HepG2 (cell line): ENCODE measurements around the gene CKAP5. TPM values are rescaled to one million over a fixed set of nuclear protein-coding genes. Genes with fewer than 3 reads are reported as not detected.

Experiments
- ATAC-seq: fragments of 200-7000 bp; cut with Tn5 transposase; 3 replicates; pipeline ENCODE4 v1.9.1; 2020; ENCODE audit warnings: mild to moderate bottlenecking, moderate library complexity
- BruUV-seq: library from RNA; stranded (reverse); fragments of 400-500 nt; replicated peaks from 2 replicates; lab custom pipeline; 2021; lab: Mats Ljungman, UMichigan
- CTCF ChIA-PET: fragments of 300-600 bp; formaldehyde crosslinking; extraction: SDS; loops from one replicate; lab custom pipeline; 2021; ENCODE audit warnings: low total read pairs, inconsistent platforms, low intra/inter-chr PET ratio; lab: Yijun Ruan, JAX
- POLR2A ChIA-PET: fragments of 350-600 bp; sonication (Branson Sonifier 250); formaldehyde crosslinking; loops from one replicate; lab custom pipeline; 2020; ENCODE audit warnings: antibody characterized with exemption, inconsistent platforms; lab: Yijun Ruan, JAX
- DNase-seq: peaks from one replicate; pipeline ENCODE4 v3.0.0-alpha.2; 2015; ENCODE audit warnings: low spot score
- FAIRE-seq: peaks from 3 replicates; lab custom pipeline; 2011; peaks lifted over from hg19 to GRCh38; lab: Jason Lieb, UNC
- H2AFZ ChIP-seq: one replicate; pipeline ENCODE4 v1.6.1; 2011; ENCODE audit warnings: low read length, inconsistent platforms
- H3K27ac ChIP-seq: fragments of 300-600 bp; 3 replicates; pipeline ENCODE4 v1.8.0; 2011; ENCODE audit warnings: mixed run types, mild to moderate bottlenecking, mixed read lengths, low read length, inconsistent platforms; ENCODE audit not compliant: insufficient read depth; ENCODE audit errors: extremely low read length
- H3K27me3 ChIP-seq, 2 experiments: fragments of 200-600 bp in 1 of 2; 2 replicates in 1 of 2; 3 replicates in 1 of 2; pipeline versions ENCODE4 v1.6.0 to v1.8.0; 2011; ENCODE audit warnings: low read length in 2 of 2, mild to moderate bottlenecking in 2 of 2, moderate library complexity in 2 of 2, inconsistent platforms in 1 of 2; ENCODE audit not compliant: insufficient read depth in 2 of 2, control insufficient read depth in 1 of 2
- H3K36me3 ChIP-seq, 2 experiments: fragments of 200-600 bp in 1 of 2; replicated peaks in 1 of 2; 2 replicates in 1 of 2; 3 replicates in 1 of 2; pipeline versions ENCODE4 v1.5.1 to v1.8.0; 2011; ENCODE audit warnings: low read length in 2 of 2, inconsistent platforms in 1 of 2; ENCODE audit not compliant: insufficient read depth in 2 of 2, control insufficient read depth in 1 of 2
- H3K4me1 ChIP-seq: 2 replicates; pipeline ENCODE4 v1.5.1; 2012; ENCODE audit warnings: low read length, inconsistent platforms; ENCODE audit not compliant: insufficient read depth
- H3K4me2 ChIP-seq: 2 replicates; pipeline ENCODE4 v1.6.0; 2011; ENCODE audit warnings: low read depth, low read length, inconsistent platforms
- H3K4me3 ChIP-seq, 3 experiments: fragments of 200-600 bp in 1 of 3; sonication (generic), shearing (Covaris generic) in 1 of 3; replicated peaks in 1 of 3; 2 replicates each; pipeline ENCODE4 v1.5.1; 2011 to 2016; ENCODE audit warnings: low read length in 3 of 3, inconsistent platforms in 2 of 3, low read depth in 2 of 3, mild to moderate bottlenecking in 2 of 3, control low read depth in 1 of 3, mixed read lengths in 1 of 3; ENCODE audit not compliant: insufficient read depth in 1 of 3
- H3K79me2 ChIP-seq: one replicate; pipeline ENCODE4 v1.6.1; 2011; ENCODE audit warnings: low read length, inconsistent platforms; ENCODE audit not compliant: insufficient read depth
- H3K9ac ChIP-seq: 2 replicates; pipeline ENCODE4 v1.6.0; 2011; ENCODE audit warnings: mild to moderate bottlenecking, low read depth, low read length, inconsistent platforms; ENCODE audit not compliant: insufficient read depth
- H3K9me3 ChIP-seq: 2 replicates; pipeline ENCODE4 v1.5.1; 2012; ENCODE audit warnings: mild to moderate bottlenecking, low read length
- H4K20me1 ChIP-seq: 2 replicates; pipeline ENCODE4 v1.6.0; 2011; ENCODE audit warnings: inconsistent platforms, mild to moderate bottlenecking, low read length, moderate library complexity; ENCODE audit not compliant: insufficient read depth
- ATF3 ChIP-seq: sonication (generic); formaldehyde crosslinking; IDR thresholded peaks from 2 replicates; pipeline ENCODE4 v1.4.0; 2020; ENCODE audit warnings: missing genetic modification reagents
- CERS6 ChIP-seq: sonication (generic); formaldehyde crosslinking; IDR thresholded peaks from 2 replicates; pipeline ENCODE4 v1.5.0; 2020; ENCODE audit warnings: missing genetic modification reagents
- FOXP1 ChIP-seq, 2 experiments: fragments of 450-650 bp in 1 of 2; IDR thresholded peaks; 2 replicates each; pipeline ENCODE4 v1.6.1; 2017 to 2018; ENCODE audit warnings: antibody characterized with exemption in 1 of 2
- MED1 ChIP-seq: sonication (generic); formaldehyde crosslinking; IDR thresholded peaks from 2 replicates; pipeline ENCODE4 v1.4.0; 2020; ENCODE audit warnings: missing genetic modification reagents
- MTF1 ChIP-seq: sonication (generic); formaldehyde crosslinking; IDR thresholded peaks from 2 replicates; pipeline ENCODE4 v1.5.0; 2020; ENCODE audit warnings: missing genetic modification reagents
- NRL ChIP-seq: sonication (generic); formaldehyde crosslinking; IDR thresholded peaks from 2 replicates; pipeline ENCODE4 v1.5.0; 2020; ENCODE audit warnings: missing genetic modification reagents, mild to moderate bottlenecking, moderate library complexity, borderline replicate concordance
- POLR2G ChIP-seq: fragments of 200-400 bp; formaldehyde crosslinking; IDR thresholded peaks from 2 replicates; pipeline ENCODE4 v1.6.1; 2018; ENCODE audit warnings: mild to moderate bottlenecking, low read depth, low read length, moderate library complexity
- RBFOX2 ChIP-seq: fragments of 200-400 bp; formaldehyde crosslinking; IDR thresholded peaks from 2 replicates; pipeline ENCODE4 v1.6.1; 2017; ENCODE audit warnings: low read depth, mild to moderate bottlenecking, low read length
- RBM22 ChIP-seq: fragments of 200-400 bp; formaldehyde crosslinking; optimal IDR thresholded peaks from 2 replicates; pipeline ENCODE3; 2017; ENCODE audit warnings: mild to moderate bottlenecking, low read length, moderate library complexity
- TGIF2 ChIP-seq: IDR thresholded peaks from 2 replicates; pipeline ENCODE4 v1.6.1; 2016; ENCODE audit warnings: control low read depth, missing compliant biosample characterization
- TIGD3 ChIP-seq: sonication (generic); formaldehyde crosslinking; IDR thresholded peaks from 2 replicates; pipeline ENCODE4 v1.5.1; 2020; ENCODE audit warnings: mild to moderate bottlenecking, missing genetic modification reagents, borderline replicate concordance
- TP53 ChIP-seq: sonication (generic); formaldehyde crosslinking; conservative IDR thresholded peaks from 2 replicates; pipeline ENCODE4 v1.4.0; 2020; ENCODE audit warnings: missing genetic modification reagents
- ZNF160 ChIP-seq: sonication (generic); formaldehyde crosslinking; IDR thresholded peaks from 2 replicates; pipeline ENCODE4 v1.8.0; 2022; ENCODE audit warnings: mild to moderate bottlenecking, inconsistent platforms, missing genetic modification reagents
- ZNF20 ChIP-seq: sonication (generic); formaldehyde crosslinking; IDR thresholded peaks from 2 replicates; pipeline ENCODE4 v1.4.0; 2020; ENCODE audit warnings: mild to moderate bottlenecking, moderate library complexity, missing genetic modification reagents
- ZNF235 ChIP-seq: sonication (generic); formaldehyde crosslinking; IDR thresholded peaks from 2 replicates; pipeline ENCODE4 v1.8.1; 2023; ENCODE audit warnings: mild to moderate bottlenecking, missing genetic modification reagents, borderline replicate concordance
- WGBS: methylation state at CpG from one replicate; pipeline ENCODE4 v1.1.6; 2017; ENCODE audit warnings: low lambda C conversion rate; 5-methylcytosine and 5-hydroxymethylcytosine counted together
- in situ Hi-C: cut with HindIII; loops from 2 replicates; pipeline ENCODE4 v1.10.0; 2017; ENCODE audit warnings: low pct_unique_long_range_greater_than_20kb; ENCODE audit not compliant: extremely low pct_ligation_motif_present
- intact Hi-C: fragments of 100-400 bp; cut with micrococcal nuclease; formaldehyde crosslinking; loops from one replicate; pipeline ENCODE4 v1.10.0; 2022; ENCODE audit not compliant: unreplicated experiment
- polyA plus RNA-seq, 8 experiments: library from polyadenylated mRNA; depleted of rRNA in 3 of 8; stranded (reverse) in 7 of 8; unstranded in 1 of 8; fragments of >200 nt; fragmentation: Illumina TruSeq in 4 of 8; extraction: Trizol in 4 of 8; gene quantifications; 2 replicates each; pipeline versions ENCODE4 v1.2.1 to v1.2.3, GENCODE V29; 2011 to 2016; ENCODE audit warnings: low read depth in 4 of 8, missing spikeins in 1 of 8, mixed read lengths in 1 of 8; ENCODE audit not compliant: insufficient read depth in 1 of 8
- total RNA-seq, 5 experiments: library from RNA; depleted of rRNA; stranded (reverse); fragments of >200 nt; fragmentation: Illumina TruSeq; extraction: Trizol; gene quantifications; 2 replicates each; pipeline ENCODE4 v1.2.3, GENCODE V29; 2016; ENCODE audit warnings: low read depth in 1 of 5

Gene CKAP5
- total and polyA plus RNA-seq, 2 of the 13 experiments (the other 11 are each of a cell fraction or from before 2014, with no cell fraction given) = 79.2 to 103 TPM

- Histone ChIP-seq H3K4me3 (no peak overlapping the region), H3K79me2 (peaks cover 34% of the 10 kb centered on the region), H3K27me3 (no peaks in the 10 kb centered on the region), H3K9ac (no peak overlapping the region), H3K36me3 (peaks cover 40 to 84% of the 10 kb centered on the region in 2 experiments), H3K4me2 (no peak overlapping the region), H3K9me3 (no peaks in the 10 kb centered on the region), H3K27ac (no peak overlapping the region), H4K20me1 (peaks cover 33% of the 10 kb centered on the region), H3K4me1 (peaks cover 63% of the 10 kb centered on the region), H2AFZ (no peak overlapping the region)
- FAIRE-seq (no peak), DNase-seq (no peak), ATAC-seq (no peak)
- CTCF ChIA-PET = no interaction called here
- POLR2A ChIA-PET = interaction anchor here (1.5 to 4.9 kb wide), 3 partner anchors 9 to 28 kb away, joined by 3 to 54 read pairs (median 12); partner anchors contain the start of genes ARHGAP1, F2 and ZNF408
- in situ Hi-C loops (loop anchor here (5.0 kb wide), 1 partner anchor 36 kb away; no protein-coding TSS in a partner anchor), intact Hi-C loops (no loop called here)
- BruUV-seq = no TSS peak
- 95% methylated on average over 7 of the region's 9 CpGs for WGBS
- TF ChIP-seq RBM22 (peak; percentile 11), ZNF160 (CRISPR knock-in tag) (no peak), TIGD3 (CRISPR knock-in tag) (no peak), ZNF20 (0 out of 2 replicates have a peak, but pooled peaks have one; percentile 18)
- TF ChIP-seq, all 625 proteins: peak for 2
Measured at GRCh38 chr11:46728659-46729040, 117.4 kb downstream of the CKAP5 start.

GRCh38 chr11:46727952-46728658 is 118.0 kb downstream of the CKAP5 start:
- Histone ChIP-seq H2AFZ (no peak overlapping the region), H3K4me3 (no peak overlapping the region), H3K4me2 (no peak overlapping the region), H3K27ac (no peak overlapping the region), H3K9me3 (no peaks in the 10 kb centered on the region), H3K27me3 (no peaks in the 10 kb centered on the region), H3K36me3 (peaks cover 40 to 84% of the 10 kb centered on the region in 2 experiments), H3K9ac (no peak overlapping the region), H3K79me2 (peaks cover 38% of the 10 kb centered on the region), H4K20me1 (peaks cover 38% of the 10 kb centered on the region), H3K4me1 (peaks cover 69% of the 10 kb centered on the region)
- BruUV-seq = no TSS peak
- in situ Hi-C loops (loop anchor here (5.0 kb wide), 1 partner anchor 36 kb away; no protein-coding TSS in a partner anchor), intact Hi-C loops (no loop called here)
- ChIA-PET POLR2A (interaction anchor here (1.0 to 4.9 kb wide), 8 partner anchors 7 to 38 kb away, joined by 3 to 54 read pairs (median 4); partner anchors contain the start of genes ARHGAP1, F2 and ZNF408), CTCF (no interaction called here)
- ATAC-seq (peak; percentile 14), DNase-seq (no peak), FAIRE-seq (no peak)
- 98% methylated on average over 11 of the region's 17 CpGs for WGBS
- no peak for TF ChIP-seq FOXP1 (IDR thresholded peaks at IDR 0.05)
- no peak for TF ChIP-seq FOXP1 (CRISPR knock-in tag; IDR thresholded peaks at IDR 0.05)
- no peak for TF ChIP-seq ZNF235
- TF ChIP-seq TP53 (CRISPR knock-in tag) = no peak
- TF ChIP-seq MED1 (CRISPR knock-in tag) = 0 out of 2 replicates have a peak, but pooled peaks have one; percentile 22
- TF ChIP-seq MTF1 (CRISPR knock-in tag) = no peak
- TF ChIP-seq NRL = no peak
- TF ChIP-seq TGIF2 (CRISPR knock-in tag) = no peak
- no peak for TF ChIP-seq CERS6 (CRISPR knock-in tag)
- peak; percentile 59; the same call in 1 of the 2 replicates for TF ChIP-seq POLR2G
- peak; percentile 83 for TF ChIP-seq RBFOX2
- TF ChIP-seq ATF3 (CRISPR knock-in tag) = no peak
